ENCODE measurements around the gene FAM227A.
"Not testable (repeated sequence)": the region's sequence is repeated elsewhere in the genome, so short reads cannot be mapped to it uniquely, and the experiment has no call there.

Gene FAM227A

GRCh38 chr22:38612217-38613006 is 43.8 kb downstream of the FAM227A start:
- no peak for DNase-seq

GRCh38 chr22:38611559-38611958 is 44.6 kb downstream of the FAM227A start:
- no peak for DNase-seq

- DNase-seq: no peak
Observed at GRCh38 chr22:38610234-38610633, 46.0 kb downstream of the FAM227A start.

- peak in 1 of 51 donors; percentile 30 for DNase-seq
Observed at GRCh38 chr22:38608992-38609750, 47.0 kb downstream of the FAM227A start.

- peak in 1 of 51 donors; percentile 14 for DNase-seq
Observed at GRCh38 chr22:38607680-38608079, 48.5 kb downstream of the FAM227A start.

GRCh38 chr22:38602166-38602565 is 54.0 kb downstream of the FAM227A start:
- no peak for DNase-seq

GRCh38 chr22:38601221-38601764 is 54.9 kb downstream of the FAM227A start:
- DNase-seq: no peak

GRCh38 chr22:38599466-38599865 is 56.7 kb downstream of the FAM227A start:
- no peak for DNase-seq

- DNase-seq: not testable (repeated sequence)
Observed at GRCh38 chr22:38582923-38583322, 73.3 kb downstream of the FAM227A start.

GRCh38 chr22:38578505-38578904 is 77.7 kb downstream of the FAM227A start:
- no peak for DNase-seq

GRCh38 chr22:38572065-38572464 is 84.1 kb downstream of the FAM227A start:
- peak in 13 of 51 donors; percentile 1 to 62 (median 17) for DNase-seq

- DNase-seq: peak in 36 of 51 donors; percentile 5 to 84 (median 28)
Observed at GRCh38 chr22:38570779-38571364, 85.3 kb downstream of the FAM227A start.

GRCh38 chr22:38569972-38570778 is 86.0 kb downstream of the FAM227A start, which contains the start of gene DMC1:
DMC1 (minus strand) TSS chr22:38570183; CDS start chr22:38568256, 1,927 bp downstream.
- peak in 50 of 51 donors; percentile 14 to 97 (median 76) for DNase-seq

GRCh38 chr22:38569181-38569971 is 86.8 kb downstream of the FAM227A start:
- peak in 3 of 51 donors; percentile 17 to 32 (median 20) for DNase-seq

- DNase-seq: no peak
Observed at GRCh38 chr22:38567531-38568285, 88.5 kb downstream of the FAM227A start.

GRCh38 chr22:38566726-38567504 is 89.3 kb downstream of the FAM227A start:
- peak in 2 of 51 donors; percentile 11 to 34 for DNase-seq

- DNase-seq: no peak
Observed at GRCh38 chr22:38565441-38565840, 90.8 kb downstream of the FAM227A start.

GRCh38 chr22:38564669-38565068 is 91.5 kb downstream of the FAM227A start:
- DNase-seq: no peak
